GM23338 (cell line): ENCODE data around the gene TPGS2. TPM values are rescaled to one million over a fixed set of nuclear protein-coding genes. Genes with fewer than 3 reads are reported as not detected.

Source experiments
- ATAC-seq: fragments of 200-7000 bp; cut with Tn5 transposase; 3 replicates; pipeline ENCODE4 v1.9.1; 2020
- DNase-seq: peaks from one replicate; pipeline ENCODE4 v3.0.0-alpha.2; 2015; ENCODE audit warnings: low spot score
- H2AFZ ChIP-seq: fragments of 200-600 bp; sonication (generic); 2 replicates; pipeline ENCODE4 v1.8.0; 2016; ENCODE audit warnings: antibody characterized with exemption, mild to moderate bottlenecking, moderate library complexity
- H3F3A ChIP-seq: fragments of 200-600 bp; sonication (generic); replicated peaks from 2 replicates; pipeline ENCODE4 v1.8.0; 2017; ENCODE audit warnings: antibody characterized with exemption, mixed run types, low read depth
- H3K27ac ChIP-seq: fragments of 200-600 bp; sonication (generic); 2 replicates; pipeline ENCODE4 v1.6.1; 2016; ENCODE audit warnings: low read depth
- H3K27me3 ChIP-seq: fragments of 200-600 bp; sonication (generic); 2 replicates; pipeline ENCODE4 v1.8.0; 2016; ENCODE audit warnings: mild to moderate bottlenecking, mixed run types, moderate library complexity; ENCODE audit not compliant: insufficient read depth
- H3K36me3 ChIP-seq: fragments of 200-600 bp; sonication (generic); 2 replicates; pipeline ENCODE4 v1.8.0; 2016; ENCODE audit warnings: mild to moderate bottlenecking; ENCODE audit not compliant: insufficient read depth
- H3K4me1 ChIP-seq: fragments of 200-600 bp; sonication (generic); 2 replicates; pipeline ENCODE4 v1.8.0; 2016; ENCODE audit warnings: mild to moderate bottlenecking, moderate library complexity; ENCODE audit not compliant: insufficient read depth
- H3K4me2 ChIP-seq: fragments of 200-600 bp; sonication (generic); 2 replicates; pipeline ENCODE4 v1.7.1; 2017; ENCODE audit warnings: mixed run types
- H3K4me3 ChIP-seq: fragments of 200-600 bp; sonication (generic); 2 replicates; pipeline ENCODE4 v1.6.1; 2016; ENCODE audit warnings: mixed run types
- H3K79me2 ChIP-seq: fragments of 200-600 bp; sonication (generic); replicated peaks from 2 replicates; pipeline ENCODE4 v1.8.0; 2017; ENCODE audit warnings: mild to moderate bottlenecking; ENCODE audit not compliant: insufficient read depth
- H3K9me2 ChIP-seq: fragments of 200-600 bp; sonication (generic); 2 replicates; pipeline ENCODE4 v1.8.0; 2017; ENCODE audit not compliant: insufficient read depth
- H4K20me1 ChIP-seq: fragments of 200-600 bp; sonication (generic); replicated peaks from 2 replicates; pipeline ENCODE4 v1.8.0; 2017; ENCODE audit warnings: mild to moderate bottlenecking; ENCODE audit not compliant: insufficient read depth
- H3K27ac Mint-ChIP-seq: 2 replicates; pipeline ENCODE4 v1.8.0; 2020; ENCODE audit warnings: inconsistent platforms, mild to moderate bottlenecking, moderate library complexity, mixed read lengths
- H3K27me3 Mint-ChIP-seq: 3 replicates; pipeline ENCODE4 v1.8.0; 2022; ENCODE audit warnings: low read depth, mild to moderate bottlenecking, moderate library complexity, mixed read lengths, inconsistent platforms; ENCODE audit not compliant: insufficient read depth, poor library complexity
- H3K36me3 Mint-ChIP-seq: 3 replicates; pipeline ENCODE4 v1.8.0; 2021; ENCODE audit warnings: low read depth, mild to moderate bottlenecking, inconsistent platforms, moderate library complexity, mixed read lengths
- H3K4me1 Mint-ChIP-seq: 3 replicates; pipeline ENCODE4 v1.8.0; 2020; ENCODE audit warnings: mild to moderate bottlenecking, inconsistent platforms, mixed read lengths
- H3K4me3 Mint-ChIP-seq: 3 replicates; pipeline ENCODE4 v1.8.0; 2021; ENCODE audit warnings: moderate library complexity, mild to moderate bottlenecking, inconsistent platforms, mixed read lengths
- H3K9me3 Mint-ChIP-seq: 3 replicates; pipeline ENCODE4 v1.8.0; 2020; ENCODE audit warnings: moderate library complexity, mild to moderate bottlenecking, inconsistent platforms, mixed read lengths
- CREB1 ChIP-seq: fragments of 250-450 bp; sonication (Bioruptor Pico); IDR thresholded peaks from 2 replicates; pipeline ENCODE4 v1.5.0; 2020; ENCODE audit warnings: low read depth, mild to moderate bottlenecking, moderate library complexity
- EZH2 ChIP-seq: fragments of 200-600 bp; sonication (generic); IDR thresholded peaks from one replicate; pipeline ENCODE4 v1.8.0; 2017; ENCODE audit warnings: antibody characterized with exemption, mild to moderate bottlenecking, low read depth; ENCODE audit not compliant: unreplicated experiment
- EZH2phosphoT487 ChIP-seq: fragments of 200-600 bp; sonication (generic); IDR thresholded peaks from one replicate; pipeline ENCODE4 v1.8.1; 2018; ENCODE audit warnings: antibody characterized with exemption; ENCODE audit not compliant: unreplicated experiment
- JUNB ChIP-seq: IDR thresholded peaks from one replicate; pipeline ENCODE4 v1.6.1; 2016; ENCODE audit warnings: antibody characterized with exemption; ENCODE audit not compliant: unreplicated experiment
- NANOG ChIP-seq: IDR thresholded peaks from 2 replicates; pipeline ENCODE4 v1.6.1; 2016; ENCODE audit warnings: antibody characterized with exemption, borderline replicate concordance
- POLR2AphosphoS5 ChIP-seq: IDR thresholded peaks from 2 replicates; pipeline ENCODE4 v1.6.1; 2016; ENCODE audit warnings: antibody characterized with exemption, low read depth
- STAT1 ChIP-seq: IDR thresholded peaks from one replicate; pipeline ENCODE4 v1.6.1; 2016; ENCODE audit warnings: antibody characterized with exemption; ENCODE audit not compliant: unreplicated experiment
- ZNF114 ChIP-seq: fragments of 250-450 bp; sonication (Bioruptor Pico); IDR thresholded peaks from 2 replicates; pipeline ENCODE4 v1.5.0; 2020; ENCODE audit warnings: mild to moderate bottlenecking, moderate library complexity
- polyA plus RNA-seq: library from polyadenylated mRNA; unstranded; fragments of >200 nt; fragmentation: Nextera tagmentation; extraction: Ambion mirVana; gene quantifications from 2 replicates; pipeline ENCODE4 v1.2.1, GENCODE V29; 2016
- total RNA-seq: library from RNA; depleted of rRNA; stranded (reverse); fragments of >200 nt; shearing (Covaris generic); gene quantifications from 2 replicates; pipeline ENCODE4 v1.2.3, GENCODE V29; 2014
- TF ChIP-seq, protein P1 (sequence below): IDR thresholded peaks from one replicate; pipeline ENCODE4 v1.6.1; 2018; ENCODE audit warnings: antibody characterized with exemption; ENCODE audit not compliant: unreplicated experiment
- TF ChIP-seq, protein P2 (sequence below): IDR thresholded peaks from 2 replicates; pipeline ENCODE4 v1.6.1; 2016; ENCODE audit warnings: antibody characterized with exemption

The TPGS2 gene
- total and polyA plus RNA-seq, 2 experiments from 2014 or later: 136 to 167 TPM

DNA sequence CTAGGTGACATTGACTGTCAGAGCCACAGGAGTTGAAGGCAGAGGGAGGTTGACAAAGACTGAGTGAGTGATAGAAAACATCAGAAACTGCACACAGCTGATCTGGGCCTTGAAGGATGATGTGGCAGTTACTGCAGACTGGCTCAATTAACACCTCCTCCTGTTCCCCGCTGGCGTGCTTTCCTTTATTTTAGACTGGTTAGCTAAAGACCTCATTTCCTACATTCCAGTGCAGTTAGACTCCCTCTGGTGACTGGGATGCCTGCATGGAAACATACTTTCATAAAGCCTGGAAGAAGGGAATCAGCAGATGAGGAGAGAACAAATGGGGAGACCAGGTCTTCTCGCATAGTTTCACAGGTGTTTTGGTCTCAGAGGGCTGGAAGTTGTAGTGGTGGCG, 7.1 kb downstream of the TPGS2 start:
- Mint-ChIP-seq H3K4me1 (peaks cover 3% of the 10 kb centered on the region; the same call in 2 of the 3 replicates), H3K36me3 (peaks cover 32% of the 10 kb centered on the region), H3K27me3 (no peaks in the 10 kb centered on the region), H3K4me3 (no peak overlapping the region), H3K27ac (no peak overlapping the region), H3K9me3 (no peaks in the 10 kb centered on the region)
- no peak overlapping the region for H2AFZ ChIP-seq
- TF ChIP-seq, protein P1, sequence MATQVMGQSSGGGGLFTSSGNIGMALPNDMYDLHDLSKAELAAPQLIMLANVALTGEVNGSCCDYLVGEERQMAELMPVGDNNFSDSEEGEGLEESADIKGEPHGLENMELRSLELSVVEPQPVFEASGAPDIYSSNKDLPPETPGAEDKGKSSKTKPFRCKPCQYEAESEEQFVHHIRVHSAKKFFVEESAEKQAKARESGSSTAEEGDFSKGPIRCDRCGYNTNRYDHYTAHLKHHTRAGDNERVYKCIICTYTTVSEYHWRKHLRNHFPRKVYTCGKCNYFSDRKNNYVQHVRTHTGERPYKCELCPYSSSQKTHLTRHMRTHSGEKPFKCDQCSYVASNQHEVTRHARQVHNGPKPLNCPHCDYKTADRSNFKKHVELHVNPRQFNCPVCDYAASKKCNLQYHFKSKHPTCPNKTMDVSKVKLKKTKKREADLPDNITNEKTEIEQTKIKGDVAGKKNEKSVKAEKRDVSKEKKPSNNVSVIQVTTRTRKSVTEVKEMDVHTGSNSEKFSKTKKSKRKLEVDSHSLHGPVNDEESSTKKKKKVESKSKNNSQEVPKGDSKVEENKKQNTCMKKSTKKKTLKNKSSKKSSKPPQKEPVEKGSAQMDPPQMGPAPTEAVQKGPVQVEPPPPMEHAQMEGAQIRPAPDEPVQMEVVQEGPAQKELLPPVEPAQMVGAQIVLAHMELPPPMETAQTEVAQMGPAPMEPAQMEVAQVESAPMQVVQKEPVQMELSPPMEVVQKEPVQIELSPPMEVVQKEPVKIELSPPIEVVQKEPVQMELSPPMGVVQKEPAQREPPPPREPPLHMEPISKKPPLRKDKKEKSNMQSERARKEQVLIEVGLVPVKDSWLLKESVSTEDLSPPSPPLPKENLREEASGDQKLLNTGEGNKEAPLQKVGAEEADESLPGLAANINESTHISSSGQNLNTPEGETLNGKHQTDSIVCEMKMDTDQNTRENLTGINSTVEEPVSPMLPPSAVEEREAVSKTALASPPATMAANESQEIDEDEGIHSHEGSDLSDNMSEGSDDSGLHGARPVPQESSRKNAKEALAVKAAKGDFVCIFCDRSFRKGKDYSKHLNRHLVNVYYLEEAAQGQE: no peak
- H3K79me2 ChIP-seq: peaks cover 19% of the 10 kb centered on the region
- peaks cover 13% of the 10 kb centered on the region for H4K20me1 ChIP-seq
- 0 out of 2 replicates have a peak, but pooled peaks cover 12% of the 10 kb centered on the region for H3K36me3 ChIP-seq
- no peak overlapping the region for H3K27ac ChIP-seq
- H3K4me3 ChIP-seq: no peak overlapping the region
- no peaks in the 10 kb centered on the region for H3F3A ChIP-seq
- H3K27me3 ChIP-seq: no peaks in the 10 kb centered on the region
- peak; percentile 8 for DNase-seq
- no peaks in the 10 kb centered on the region for H3K4me1 ChIP-seq
- H3K9me2 ChIP-seq: no peaks in the 10 kb centered on the region
- no peak for ATAC-seq
- H3K4me2 ChIP-seq: no peak overlapping the region

DNA sequence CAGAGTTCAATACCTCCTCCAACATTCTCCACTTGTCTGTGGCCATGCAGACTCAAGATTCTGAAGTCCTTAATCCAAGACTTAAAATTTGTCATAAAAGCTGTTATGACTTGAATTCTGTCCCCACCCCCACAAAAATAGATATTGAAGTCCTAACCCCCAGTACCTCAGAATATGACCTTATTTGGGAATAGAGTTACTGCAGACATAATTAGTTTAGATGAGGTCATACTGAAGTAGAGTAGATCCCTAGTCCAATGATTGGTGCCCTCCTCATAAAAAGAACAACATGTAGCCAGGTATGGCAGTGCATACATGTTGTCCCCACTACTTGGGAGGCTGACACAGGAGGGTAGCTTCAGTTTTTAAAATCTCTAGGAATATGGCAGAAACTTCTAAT, 9.2 kb downstream of the TPGS2 start:
- H3K79me2 ChIP-seq: peaks cover 5% of the 10 kb centered on the region; the same call in 1 of the 2 replicates
- no peak for ATAC-seq
- Mint-ChIP-seq H3K4me3 (no peak overlapping the region), H3K4me1 (peaks cover 3% of the 10 kb centered on the region; the same call in 2 of the 3 replicates), H3K9me3 (no peaks in the 10 kb centered on the region), H3K27me3 (no peaks in the 10 kb centered on the region), H3K36me3 (peaks cover 28% of the 10 kb centered on the region), H3K27ac (no peak overlapping the region)
- H3K4me3 ChIP-seq: no peak overlapping the region
- peaks cover 15% of the 10 kb centered on the region; the same call in 1 of the 2 replicates for H3K36me3 ChIP-seq
- H3K27me3 ChIP-seq: no peaks in the 10 kb centered on the region
- no peak overlapping the region for H3K27ac ChIP-seq
- no peak overlapping the region for H3K4me2 ChIP-seq
- H3F3A ChIP-seq: no peaks in the 10 kb centered on the region
- no peaks in the 10 kb centered on the region for H3K9me2 ChIP-seq
- H2AFZ ChIP-seq: no peak overlapping the region
- no peak for DNase-seq
- TF ChIP-seq EZH2: no peak
- no peak for TF ChIP-seq CREB1 (CRISPR knock-in tag)
- TF ChIP-seq, protein P2, sequence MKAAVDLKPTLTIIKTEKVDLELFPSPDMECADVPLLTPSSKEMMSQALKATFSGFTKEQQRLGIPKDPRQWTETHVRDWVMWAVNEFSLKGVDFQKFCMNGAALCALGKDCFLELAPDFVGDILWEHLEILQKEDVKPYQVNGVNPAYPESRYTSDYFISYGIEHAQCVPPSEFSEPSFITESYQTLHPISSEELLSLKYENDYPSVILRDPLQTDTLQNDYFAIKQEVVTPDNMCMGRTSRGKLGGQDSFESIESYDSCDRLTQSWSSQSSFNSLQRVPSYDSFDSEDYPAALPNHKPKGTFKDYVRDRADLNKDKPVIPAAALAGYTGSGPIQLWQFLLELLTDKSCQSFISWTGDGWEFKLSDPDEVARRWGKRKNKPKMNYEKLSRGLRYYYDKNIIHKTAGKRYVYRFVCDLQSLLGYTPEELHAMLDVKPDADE: no peak
- no peak for TF ChIP-seq EZH2phosphoT487
- no peak for TF ChIP-seq ZNF114
- no peak for TF ChIP-seq STAT1
- TF ChIP-seq NANOG: no peak
- no peak for TF ChIP-seq POLR2AphosphoS5
- TF ChIP-seq JUNB: no peak
- H4K20me1 ChIP-seq: peaks cover 19% of the 10 kb centered on the region
- no peaks in the 10 kb centered on the region for H3K4me1 ChIP-seq
